Activated T-cell treated with anti-CD3 and anti-CD28 coated beads for 4 hours (primary cell): Measurements from ENCODE around the gene BCL7A.
"Not testable (repeated sequence)": the region's sequence is repeated elsewhere in the genome, so short reads cannot be mapped to it uniquely, and the experiment has no call there.

Source experiments
- DNase-seq: peaks from one replicate; pipeline ENCODE4 v3.0.0-alpha.2; 2020

BCL7A gene

DNA sequence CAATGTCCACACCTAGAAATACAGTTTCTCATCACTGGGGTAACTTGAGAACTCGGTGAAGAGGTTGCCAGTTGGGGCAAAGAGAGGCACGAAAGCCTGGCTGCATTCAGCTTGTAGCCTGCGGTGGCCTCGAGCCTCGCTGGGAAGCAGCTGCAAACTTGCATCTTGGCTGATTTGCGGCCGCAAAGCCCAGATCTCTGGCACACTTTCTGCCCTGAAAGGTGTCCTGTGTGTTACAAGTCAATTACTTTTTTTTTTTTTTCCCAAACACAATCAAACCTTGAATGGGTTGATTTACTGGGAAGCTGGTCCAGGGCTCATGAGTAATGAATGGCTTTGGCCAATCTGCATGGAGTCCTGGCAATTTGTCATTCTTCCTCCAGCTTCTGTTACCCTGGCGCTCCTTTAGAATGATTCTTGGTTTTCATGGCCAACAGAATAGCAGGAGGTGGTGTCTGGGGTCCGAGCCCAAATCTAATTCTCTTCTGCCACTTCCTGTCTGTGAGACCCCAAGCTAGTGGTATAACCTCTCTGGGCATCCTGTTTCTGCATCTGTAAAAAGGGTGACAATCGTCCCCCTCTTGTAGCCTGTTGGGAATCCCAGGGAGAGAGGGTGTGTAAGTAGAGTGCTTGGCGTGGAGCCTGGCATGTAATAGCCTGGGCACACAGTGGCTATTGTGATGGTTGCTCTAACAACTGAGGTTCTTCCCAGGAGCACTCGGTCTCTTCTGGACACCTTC lies 6.7 kb downstream of the BCL7A start:
- no peak for DNase-seq

DNA sequence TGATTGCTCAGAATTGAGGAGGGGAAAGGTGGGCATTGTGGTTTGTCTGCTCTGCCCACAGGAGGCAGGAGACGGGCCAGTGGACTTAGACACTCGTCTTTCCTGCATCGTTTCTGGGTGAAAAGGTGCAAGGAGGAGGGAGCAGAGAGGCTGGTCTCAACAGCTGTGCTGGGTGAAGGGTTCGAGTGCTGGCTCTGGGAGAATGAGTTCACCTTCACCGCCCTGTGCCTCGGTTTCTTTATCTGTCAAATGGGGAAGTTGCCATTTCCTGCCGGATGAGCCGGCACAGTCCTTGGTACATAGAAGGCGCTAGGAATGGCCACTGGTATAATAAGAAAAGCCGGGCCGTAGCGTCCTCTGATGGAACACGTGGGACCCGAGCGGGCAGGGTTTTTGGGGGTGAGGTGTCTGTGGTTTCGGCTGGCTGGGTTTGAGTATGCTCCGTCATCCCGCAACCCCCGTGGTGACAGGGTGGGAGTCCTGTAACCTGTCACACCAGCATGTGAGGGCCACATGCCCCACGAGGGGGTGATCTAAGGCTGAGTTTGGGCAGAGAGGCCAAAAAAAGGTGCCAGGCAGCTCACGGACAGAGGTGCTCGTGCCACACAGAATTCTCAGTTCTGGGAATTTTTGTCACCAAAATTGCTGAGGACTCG lies 7.3 kb downstream of the BCL7A start:
- DNase-seq, result no peak

DNA sequence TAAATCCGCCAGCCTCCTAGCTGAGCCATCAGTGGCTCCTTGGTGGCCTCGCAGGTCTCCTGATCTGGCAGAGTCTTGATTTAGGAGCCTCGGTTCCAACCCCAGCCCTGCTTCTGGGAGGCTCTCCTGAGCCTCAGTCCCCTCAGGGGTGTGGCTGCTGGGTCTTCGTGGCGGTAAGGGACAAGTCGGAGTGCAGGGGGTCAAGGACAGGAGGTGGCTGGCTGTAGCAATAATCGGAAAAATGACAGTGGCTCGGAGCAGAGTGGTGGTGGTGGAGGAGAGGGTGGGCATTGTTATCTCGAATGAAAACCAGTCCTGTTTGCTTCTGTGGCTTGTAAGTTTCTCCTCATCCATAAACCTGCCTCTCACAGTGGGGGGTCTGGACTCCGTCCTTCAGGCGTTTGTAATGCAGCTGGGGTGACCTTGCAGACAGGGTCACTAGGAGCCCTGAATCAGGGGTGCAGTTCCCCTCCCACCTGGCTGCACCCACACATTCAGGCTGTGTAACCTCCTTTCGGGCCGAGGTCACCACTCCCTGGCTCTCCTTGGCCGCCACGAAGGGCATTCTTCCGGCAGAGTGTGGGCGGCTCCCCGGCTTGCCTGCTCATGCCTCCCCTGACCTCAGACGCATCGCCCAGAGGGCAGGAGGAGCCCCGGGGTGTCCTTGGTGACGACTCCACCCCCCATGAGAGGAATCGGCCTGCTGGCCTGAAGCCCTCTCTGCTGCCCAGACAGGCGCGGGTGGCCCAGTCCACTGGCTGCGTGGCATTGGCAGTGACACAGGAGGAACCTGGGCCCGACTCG lies 8.1 kb downstream of the BCL7A start:
- no peak for DNase-seq

DNA sequence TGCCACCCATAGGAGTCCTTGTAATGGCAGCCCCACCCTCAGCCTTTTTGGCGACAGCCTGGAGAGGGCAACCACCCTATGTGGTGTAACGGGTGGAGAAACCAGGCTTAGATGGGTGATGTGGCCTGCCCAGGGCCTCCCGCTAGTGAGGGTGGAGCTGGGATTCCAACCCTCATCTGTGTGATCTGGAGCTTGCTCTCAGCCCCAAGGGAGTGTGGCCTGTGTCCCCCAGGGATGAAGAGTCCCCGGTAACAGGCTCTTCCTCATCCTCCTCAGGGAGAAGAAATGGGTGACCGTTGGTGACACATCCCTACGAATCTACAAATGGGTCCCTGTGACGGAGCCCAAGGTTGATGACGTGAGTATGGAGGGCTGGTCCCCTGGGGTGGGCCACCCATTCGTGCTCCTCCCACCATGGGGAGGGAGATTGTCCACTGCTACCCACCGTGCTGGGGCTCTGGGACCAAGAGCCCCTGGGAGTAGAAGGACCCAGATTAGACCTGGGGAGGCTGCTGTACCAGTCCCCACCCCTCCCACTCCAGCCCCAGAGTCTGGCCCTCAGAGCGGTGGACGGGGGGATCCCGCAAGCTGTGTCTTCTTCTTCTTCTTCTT lies 8.8 kb downstream of the BCL7A start:
- DNase-seq, result no peak

DNA sequence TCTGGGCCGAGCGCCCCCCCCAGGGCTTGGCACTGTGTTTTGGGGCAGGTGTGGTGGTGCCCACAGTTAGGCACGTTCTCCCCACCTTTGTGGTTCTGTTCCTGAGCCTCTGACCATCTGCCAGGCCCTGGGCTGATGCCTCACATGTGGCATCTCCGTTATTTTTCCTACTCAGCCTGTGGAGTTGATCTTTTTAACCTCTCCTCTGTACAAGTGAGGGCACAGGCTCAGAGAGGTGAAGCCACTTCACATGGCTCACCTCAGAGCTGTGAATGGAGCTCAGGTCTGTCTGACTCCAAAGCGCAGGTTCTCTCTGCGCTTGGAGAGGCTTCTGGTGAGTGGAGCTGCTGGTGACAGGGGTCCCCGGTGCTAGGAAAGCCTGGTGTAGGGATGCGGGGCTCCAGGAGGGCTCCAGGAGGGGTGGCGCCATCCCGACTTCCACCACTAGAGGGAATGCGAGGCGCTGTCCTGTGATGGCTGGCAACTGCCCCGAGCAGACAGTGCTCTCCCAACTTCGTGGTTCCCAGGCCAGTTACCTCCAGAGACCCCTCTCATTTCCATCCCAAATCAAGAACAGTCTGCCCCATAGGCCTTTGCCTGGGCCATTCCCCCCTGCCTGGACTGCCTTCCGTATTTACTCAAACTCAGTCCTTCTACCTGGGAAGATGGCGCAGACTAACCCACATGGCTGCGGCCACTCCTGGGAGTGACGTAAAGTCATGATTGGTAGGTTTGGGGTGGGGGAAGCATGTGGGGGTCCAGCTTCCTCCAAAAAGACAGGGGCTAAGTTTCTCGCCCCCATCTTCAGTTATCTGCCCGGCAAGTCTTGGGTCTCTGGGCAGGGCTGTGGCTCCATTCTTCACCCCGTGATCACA lies 9.9 kb downstream of the BCL7A start:
- DNase-seq, result peak; percentile 39

DNA sequence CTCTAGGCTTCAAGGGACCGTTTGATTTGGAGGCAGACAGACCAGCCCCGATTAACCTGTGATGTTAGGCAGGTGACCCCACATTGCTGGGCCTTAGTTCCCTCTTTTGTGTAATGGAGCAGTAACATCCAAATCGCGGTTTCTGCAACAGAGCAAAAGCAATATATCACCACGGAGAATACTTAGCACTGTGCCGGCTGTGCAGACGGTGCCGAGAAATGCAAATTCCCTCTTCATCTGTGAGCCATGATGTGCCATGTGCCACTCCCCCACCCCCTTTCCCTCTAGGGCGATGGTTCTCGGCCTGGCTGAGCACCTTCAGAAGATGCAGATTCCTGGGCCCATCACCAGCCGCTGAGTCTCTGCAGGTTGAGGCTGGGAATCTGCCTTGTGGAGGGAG lies 10.9 kb downstream of the BCL7A start:
- DNase-seq, result no peak

DNA sequence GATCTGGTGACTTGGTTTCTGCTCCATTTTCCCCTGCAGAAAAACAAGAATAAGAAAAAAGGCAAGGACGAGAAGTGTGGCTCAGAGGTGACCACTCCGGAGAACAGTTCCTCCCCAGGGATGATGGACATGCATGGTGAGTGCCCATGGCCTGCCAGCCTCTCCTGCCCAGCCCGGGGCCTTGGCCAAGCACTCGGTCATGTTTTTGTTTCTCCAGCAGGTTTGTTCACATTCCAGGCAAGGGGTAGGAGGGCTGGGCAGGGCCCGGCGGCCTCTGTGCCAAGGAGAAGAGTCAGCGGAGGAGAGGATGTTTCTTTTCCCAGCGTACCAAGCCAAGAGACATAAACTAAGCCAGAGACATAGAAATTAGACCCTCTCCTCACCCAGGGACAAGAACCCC lies 13.6 kb downstream of the BCL7A start:
- DNase-seq, result no peak

DNA sequence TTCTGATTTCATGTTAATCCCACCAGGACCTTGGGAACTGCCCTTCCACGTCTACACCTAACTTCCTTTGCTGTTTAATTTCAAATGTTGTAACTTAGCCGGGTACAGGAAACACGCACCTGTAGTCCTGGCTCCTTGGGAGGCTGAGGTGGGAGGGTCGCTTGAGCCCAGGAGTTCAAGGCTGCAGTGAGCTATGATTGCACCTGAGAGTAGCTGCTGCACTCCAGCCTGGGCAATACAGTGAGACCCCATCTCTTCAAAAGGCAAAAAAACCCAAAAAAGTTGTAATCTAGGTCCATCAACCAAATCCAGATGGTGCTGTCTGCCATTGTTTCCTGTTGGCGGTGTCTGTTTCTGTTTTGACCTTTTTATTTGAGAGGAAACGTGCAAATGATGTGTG lies 14.5 kb downstream of the BCL7A start:
- DNase-seq, result no peak

DNA sequence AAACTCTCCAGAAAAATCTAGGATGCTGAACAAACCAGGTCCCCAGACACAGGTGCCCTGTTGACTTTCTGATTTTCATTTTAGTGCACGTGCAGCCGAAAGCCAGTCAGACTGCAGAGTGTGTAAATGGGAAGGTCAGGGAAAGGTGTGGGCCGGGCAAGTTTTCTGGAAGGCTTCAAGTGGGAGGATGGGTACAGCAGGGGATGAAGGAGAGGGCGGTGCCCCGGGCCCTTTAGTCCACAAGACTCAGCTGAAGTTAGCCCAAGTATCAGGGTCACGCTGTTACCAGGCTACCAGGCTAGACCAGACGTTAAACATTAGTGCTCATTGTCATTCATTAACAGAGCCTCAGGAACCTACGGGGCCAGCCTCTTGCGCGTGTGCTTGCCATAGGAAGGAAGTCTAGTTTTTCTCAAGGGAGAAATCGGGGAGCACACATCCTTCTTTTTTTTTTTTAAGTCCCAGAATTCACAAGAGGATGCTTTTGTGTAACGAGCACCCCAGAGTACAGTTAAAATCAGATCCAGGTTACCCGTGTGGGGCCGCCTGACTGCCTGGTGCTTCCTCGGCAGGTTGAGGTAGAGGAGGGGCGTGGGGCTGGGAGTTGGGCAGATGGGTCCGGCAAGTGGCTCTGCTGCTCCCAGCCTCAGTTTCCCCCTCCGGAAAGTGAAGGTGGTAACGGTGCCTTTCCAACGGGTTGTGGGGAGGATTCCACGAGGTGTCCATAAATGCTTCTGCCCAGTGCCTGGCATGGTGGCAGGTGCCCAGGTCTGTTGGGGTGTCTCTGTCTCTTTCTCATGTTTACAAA lies 19.1 kb downstream of the BCL7A start:
- no peak for DNase-seq

DNA sequence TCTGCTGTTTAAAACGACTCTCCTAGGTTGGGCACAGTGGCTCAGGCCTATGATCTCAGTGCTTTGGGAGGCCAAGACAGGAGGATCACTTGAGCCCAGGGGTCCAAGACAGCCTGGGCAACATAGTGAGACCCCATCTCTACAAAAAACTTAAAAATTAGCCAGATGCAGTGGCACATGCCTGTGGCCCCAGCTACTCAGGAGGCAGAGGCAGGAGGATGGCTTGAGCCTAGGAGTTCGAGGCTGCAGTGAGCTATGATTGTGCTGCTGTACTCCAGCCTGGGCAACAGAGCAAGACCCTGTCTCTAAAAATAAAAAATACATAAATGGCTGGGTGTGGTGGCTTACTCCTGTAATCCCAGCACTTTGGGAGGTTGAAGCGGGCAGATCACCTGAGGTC lies 19.8 kb downstream of the BCL7A start:
- DNase-seq, result not testable (repeated sequence)

DNA sequence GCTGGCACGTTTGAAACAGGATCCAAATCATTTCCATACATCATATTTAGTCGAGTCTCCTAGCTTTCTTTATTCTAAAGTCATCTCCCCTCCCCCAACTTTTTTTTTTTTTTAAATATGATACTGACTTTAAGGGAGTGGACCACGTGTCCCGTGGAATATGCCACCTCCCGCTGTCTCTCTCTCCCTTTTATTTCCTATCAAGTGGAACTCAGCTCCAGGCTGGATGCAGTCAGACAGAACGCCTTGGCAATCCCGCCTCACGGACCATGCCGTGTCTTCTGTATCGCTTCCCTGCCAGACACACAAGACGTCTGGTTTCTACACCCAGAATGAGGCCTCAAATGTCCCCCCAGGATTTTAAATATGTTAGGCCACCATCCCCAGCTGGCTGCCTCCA lies 21.2 kb downstream of the BCL7A start:
- no peak for DNase-seq

DNA sequence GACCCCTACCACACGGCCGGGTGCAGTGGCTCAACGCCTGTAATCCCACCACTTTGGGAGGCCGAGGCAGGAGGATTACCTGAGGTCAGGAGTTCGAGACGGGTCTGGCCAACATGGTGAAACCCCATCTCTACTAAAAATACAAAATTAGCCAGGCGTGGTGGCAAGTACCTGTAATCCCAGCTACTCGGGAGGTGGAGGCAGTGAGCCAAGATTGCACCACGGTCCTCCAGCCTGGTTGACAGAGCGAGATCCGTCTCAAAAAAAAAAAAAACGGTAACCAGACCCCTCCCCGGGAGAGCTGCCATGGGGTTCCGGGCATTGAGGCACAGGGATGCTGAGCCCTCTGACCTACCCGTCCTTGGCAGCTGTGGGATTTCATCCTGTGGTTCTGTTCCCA lies 21.8 kb downstream of the BCL7A start:
- DNase-seq, result no peak

DNA sequence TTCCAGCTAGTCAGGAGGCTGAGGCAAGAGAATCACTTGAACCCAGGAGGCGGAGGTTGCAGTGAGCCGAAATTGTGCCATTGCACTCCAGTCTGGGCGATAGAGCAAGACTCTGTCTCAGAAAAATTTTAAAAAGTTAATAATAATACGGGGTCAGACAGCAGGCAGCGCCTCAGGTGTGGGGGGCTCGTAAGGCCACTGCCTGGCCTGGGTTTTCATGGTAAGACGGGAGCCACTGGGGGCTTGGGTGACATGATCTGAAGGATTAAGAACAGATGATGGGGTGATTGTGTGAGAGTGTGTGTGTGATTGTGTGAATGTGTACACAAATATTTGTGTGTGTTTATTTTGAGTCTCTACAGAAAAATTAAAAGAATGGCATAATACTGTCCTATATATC lies 23.6 kb downstream of the BCL7A start:
- no peak for DNase-seq

DNA sequence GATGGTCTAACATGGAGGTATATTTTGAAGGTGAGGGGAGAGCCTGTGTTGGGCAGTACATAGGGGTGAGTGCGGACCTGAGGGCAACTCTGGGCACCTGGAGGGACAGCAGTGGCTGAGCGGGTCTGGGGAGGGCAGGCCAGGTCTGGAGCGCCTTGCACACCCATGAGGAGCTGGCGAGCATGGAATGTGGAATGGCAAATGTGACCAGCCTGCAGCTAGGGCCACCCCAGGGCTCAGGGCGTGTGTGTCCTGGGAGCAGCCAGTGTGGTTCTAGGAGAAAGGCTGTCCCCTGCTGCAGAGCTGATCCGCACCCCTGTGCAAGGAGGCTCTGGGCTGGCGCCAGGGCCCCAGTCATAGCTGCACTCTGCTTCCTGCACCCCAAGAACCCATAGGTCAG lies 24.5 kb downstream of the BCL7A start:
- no peak for DNase-seq

DNA sequence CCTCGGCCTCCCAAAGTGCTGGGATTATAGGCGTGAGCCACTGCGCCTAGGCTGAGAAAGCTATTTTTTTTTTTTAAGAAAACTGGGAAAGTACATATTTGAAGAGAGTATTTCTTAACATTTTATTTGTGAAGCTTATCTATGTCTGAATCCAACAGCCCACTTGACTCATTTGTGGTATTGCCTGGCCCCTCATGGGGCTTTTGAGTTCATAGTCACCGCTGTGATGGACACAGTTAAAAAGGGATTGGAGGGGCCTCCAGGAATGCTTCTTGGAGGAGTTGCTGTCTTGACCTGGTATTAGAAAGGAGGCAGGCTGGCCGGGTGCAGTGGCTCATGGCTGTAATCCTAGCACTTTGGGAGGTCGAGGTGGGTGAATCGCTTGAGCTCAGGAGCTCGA lies 26.5 kb downstream of the BCL7A start:
- no peak for DNase-seq

DNA sequence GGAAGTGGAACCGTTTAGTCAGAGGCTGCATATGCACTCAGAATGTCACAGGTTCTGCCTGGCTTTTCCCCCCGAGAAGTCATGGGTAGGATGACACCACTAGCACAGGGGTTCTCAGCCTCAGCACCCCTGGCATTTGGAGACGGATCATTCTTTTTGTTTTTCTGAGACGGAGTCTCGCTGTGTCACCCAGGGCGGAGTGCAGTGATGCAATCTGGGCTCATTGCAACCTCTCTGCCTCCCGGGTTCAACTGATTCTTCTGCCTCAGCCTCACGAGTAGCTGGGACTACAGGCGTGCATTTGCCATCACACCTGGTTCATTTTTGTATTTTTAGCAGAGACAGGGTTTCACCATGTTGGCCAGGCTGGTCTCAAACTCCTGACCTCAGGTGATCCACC lies 28.1 kb downstream of the BCL7A start:
- DNase-seq, result no peak

DNA sequence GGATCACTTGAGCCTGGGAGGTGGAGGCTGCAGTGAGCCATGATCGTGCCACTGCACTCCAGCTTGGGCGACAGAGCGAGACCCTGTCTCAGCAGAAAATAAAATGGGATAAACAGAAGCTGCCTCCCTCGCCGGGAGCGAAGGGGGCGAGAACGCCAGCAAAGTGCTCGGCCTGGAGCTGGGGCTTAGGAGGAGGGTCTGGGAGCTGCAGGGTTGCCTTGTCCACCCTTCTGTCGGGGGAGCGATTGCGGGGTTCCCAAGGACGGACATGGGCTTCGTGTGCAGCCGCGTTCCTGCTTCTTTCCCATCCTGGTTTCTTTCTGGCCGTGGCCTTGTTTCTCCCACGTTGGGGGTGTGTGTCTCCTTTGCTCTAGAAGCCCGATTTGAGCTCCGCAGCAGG lies 29.0 kb downstream of the BCL7A start:
- no peak for DNase-seq

DNA sequence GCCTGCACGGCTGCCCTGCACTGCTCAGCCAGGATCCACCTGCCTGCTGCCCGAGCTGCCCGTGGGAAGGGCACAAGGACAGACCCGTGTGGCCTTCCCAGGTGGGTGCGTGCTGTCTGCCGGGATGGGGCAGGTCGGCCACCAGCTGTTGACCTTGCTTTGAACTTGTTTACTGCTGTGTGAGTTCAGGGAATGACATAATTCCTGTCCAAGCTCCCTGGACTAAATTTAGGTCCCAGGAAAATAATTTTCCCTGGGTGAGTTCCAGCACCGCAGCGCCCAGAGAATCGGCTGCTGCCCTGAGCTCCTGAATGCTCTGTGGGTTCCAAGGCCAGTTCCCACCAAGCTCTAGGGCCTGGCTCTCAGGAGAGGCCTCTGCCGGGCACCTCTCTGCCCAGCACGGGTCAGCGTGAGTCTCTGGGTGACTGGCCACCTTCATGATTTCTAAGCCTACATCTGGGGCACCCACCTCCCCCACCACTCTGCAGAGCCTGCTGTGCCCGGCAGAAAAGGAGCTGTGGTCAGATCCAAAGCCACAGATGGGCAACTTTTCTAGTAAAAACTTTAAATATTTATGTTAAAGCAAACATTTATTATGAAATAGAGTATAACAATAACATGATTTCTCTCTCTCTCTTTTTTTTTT lies 29.7 kb downstream of the BCL7A start:
- no peak for DNase-seq

DNA sequence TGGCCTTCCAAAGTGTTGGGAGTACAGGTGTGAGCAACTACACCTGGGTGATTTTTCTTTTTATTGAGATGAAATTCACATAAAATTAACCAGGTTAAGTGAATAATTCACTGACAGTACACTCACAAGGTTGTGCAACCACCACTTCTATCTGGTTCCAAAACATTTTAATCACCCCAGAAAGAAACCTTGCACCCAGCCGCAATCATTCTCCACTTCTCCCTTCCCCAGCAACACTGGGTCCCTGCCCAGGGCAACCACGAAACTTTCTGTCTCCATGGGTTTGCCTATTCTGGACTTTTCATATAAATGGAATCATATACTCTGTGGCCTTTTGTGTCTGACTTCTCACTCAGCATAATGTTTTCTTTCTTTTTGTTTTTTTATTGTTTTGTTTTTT lies 30.6 kb downstream of the BCL7A start:
- DNase-seq, result no peak

DNA sequence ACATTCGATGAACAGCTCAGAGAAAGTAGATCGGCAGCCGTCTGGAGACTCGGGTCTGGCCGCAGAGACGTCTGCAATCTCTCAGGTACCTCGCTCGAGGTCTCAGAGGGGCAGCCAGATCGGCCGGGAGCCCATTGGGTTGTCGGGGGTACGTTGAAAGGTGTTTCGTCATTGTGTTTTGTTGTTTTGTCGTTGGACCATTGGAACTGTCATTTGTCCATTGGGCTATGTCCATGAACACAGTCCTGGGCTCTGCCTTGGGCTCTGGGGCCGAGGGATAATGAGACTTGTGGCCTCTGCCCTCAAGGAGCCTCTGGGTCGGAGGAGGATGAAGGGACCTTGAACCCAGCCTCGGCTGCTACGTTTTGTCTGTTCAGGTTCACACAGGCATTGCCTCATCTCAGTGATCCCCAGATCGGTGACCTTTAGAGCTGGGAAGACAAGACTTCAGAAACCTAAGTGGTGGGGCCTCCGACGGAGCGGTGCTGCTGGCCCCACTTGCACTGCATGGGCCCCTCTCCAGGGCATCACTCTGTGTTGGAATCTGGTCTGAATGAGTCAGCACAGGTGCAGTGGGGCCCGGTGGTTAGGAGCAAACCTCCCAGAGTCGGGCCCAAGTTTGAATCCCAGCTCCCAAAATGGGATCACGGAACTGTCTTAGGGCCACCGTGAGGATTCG lies 33.3 kb downstream of the BCL7A start:
- no peak for DNase-seq

DNA sequence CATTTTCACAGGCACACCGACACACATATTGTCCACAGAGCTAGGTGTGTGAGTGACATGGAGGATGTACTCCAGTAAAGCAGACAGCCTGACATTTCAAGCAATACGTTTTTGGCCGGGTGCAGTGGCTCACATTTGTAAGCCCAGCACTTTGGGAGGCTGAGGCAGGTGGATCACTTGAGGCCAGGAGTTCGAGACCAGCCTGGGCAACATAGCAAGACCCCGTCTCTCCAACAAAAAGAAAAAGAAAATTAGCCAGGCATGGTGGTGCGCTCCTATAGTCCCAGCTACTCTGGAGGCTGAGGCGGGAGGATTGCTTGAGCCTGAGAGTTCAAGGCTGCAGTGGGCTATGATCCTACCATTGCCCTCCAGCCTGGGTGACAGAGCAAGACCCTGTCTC lies 34.7 kb downstream of the BCL7A start:
- DNase-seq, result not testable (repeated sequence)
